ENCODE measurements around the gene RAB37.

DNA sequence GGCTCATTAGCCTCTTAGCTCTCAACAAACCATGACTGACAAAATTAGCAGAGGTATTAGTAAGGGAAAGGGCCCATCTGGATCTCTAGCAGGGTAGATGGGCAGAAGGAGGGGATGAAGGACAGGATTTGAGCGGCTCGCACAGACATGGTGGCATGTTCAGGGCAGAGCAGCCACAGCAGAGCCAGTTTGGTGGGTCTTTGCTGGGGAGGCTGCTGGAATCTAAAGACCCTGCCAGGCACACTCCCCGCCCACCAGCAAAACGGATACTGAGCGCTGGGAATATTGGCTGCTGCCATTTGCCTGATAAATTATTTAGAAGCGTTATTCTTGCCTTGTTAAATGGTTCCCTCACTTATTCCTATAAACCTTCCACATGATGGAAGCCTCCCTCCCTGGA is 59.8 kb downstream of the RAB37 start:
- TF ChIP-seq, protein P1, sequence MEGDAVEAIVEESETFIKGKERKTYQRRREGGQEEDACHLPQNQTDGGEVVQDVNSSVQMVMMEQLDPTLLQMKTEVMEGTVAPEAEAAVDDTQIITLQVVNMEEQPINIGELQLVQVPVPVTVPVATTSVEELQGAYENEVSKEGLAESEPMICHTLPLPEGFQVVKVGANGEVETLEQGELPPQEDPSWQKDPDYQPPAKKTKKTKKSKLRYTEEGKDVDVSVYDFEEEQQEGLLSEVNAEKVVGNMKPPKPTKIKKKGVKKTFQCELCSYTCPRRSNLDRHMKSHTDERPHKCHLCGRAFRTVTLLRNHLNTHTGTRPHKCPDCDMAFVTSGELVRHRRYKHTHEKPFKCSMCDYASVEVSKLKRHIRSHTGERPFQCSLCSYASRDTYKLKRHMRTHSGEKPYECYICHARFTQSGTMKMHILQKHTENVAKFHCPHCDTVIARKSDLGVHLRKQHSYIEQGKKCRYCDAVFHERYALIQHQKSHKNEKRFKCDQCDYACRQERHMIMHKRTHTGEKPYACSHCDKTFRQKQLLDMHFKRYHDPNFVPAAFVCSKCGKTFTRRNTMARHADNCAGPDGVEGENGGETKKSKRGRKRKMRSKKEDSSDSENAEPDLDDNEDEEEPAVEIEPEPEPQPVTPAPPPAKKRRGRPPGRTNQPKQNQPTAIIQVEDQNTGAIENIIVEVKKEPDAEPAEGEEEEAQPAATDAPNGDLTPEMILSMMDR (IDR thresholded peaks at IDR 0.05): no peak
- no peak for TF ChIP-seq POLR2A (IDR thresholded peaks at IDR 0.05)

Measured in lower leg skin (tissue), 3 donors.